Stimulated activated CD4-positive, alpha-beta T cell treated with anti-CD3 and anti-CD28 coated beads, TNF-alpha, amount 100 ng/mL, for 48 hours (primary cell): ENCODE data around the gene ZNF844.
A peak's percentile ranks its signal among the peaks of the same experiment; 100 is the strongest.
"Not testable (repeated sequence)": the region's sequence is repeated elsewhere in the genome, so short reads cannot be mapped to it uniquely, and the experiment has no call there.

Experiments
- DNase-seq, 3 donors: peaks; one replicate each; pipeline ENCODE4 v3.0.0-alpha.2; 2020; ENCODE audit warnings: low read depth in 3 of 3

The ZNF844 gene

GRCh38 chr19:12064590-12065538 is at the start of gene ZNF844:
ZNF844 (plus strand) TSS chr19:12064731; CDS start chr19:12064874, 143 bp downstream.
- peak; percentile 54 to 69 (median 66) for DNase-seq

- DNase-seq: no peak
These were observed 49.3 kb upstream of the ZNF844 start for GRCh38 chr19:12015015-12015752.

GRCh38 chr19:12015753-12016116 is 48.8 kb upstream of the ZNF844 start:
- no peak for DNase-seq

- no peak for DNase-seq
These were observed 30.3 kb upstream of the ZNF844 start for GRCh38 chr19:12034198-12034597.

GRCh38 chr19:12034620-12035019 is 29.9 kb upstream of the ZNF844 start:
- no peak for DNase-seq

GRCh38 chr19:12035220-12036172 is 29.0 kb upstream of the ZNF844 start, which contains the start of gene ZNF433:
ZNF433 (minus strand) TSS chr19:12035679; CDS start chr19:12035539, 140 bp downstream.
- DNase-seq: peak; percentile 51 to 59 (median 54)

GRCh38 chr19:12042893-12043292 is 21.6 kb upstream of the ZNF844 start:
- no peak for DNase-seq

GRCh38 chr19:12043752-12044422 is 20.6 kb upstream of the ZNF844 start:
- DNase-seq: no peak

GRCh38 chr19:12047868-12048267 is 16.7 kb upstream of the ZNF844 start:
- DNase-seq: no peak

GRCh38 chr19:12052091-12052496 is 12.4 kb upstream of the ZNF844 start:
- DNase-seq: no peak

- peak; percentile 53 to 58 (median 55) for DNase-seq
These were observed 11.9 kb upstream of the ZNF844 start, which contains the start of gene ZNF878 for GRCh38 chr19:12052497-12053169. ZNF878 (minus strand) TSS chr19:12052961; CDS start chr19:12052801, 160 bp downstream.

GRCh38 chr19:12055784-12056183 is 8.7 kb upstream of the ZNF844 start:
- no peak for DNase-seq

- DNase-seq: no peak
These were observed 11.1 kb downstream of the ZNF844 start for GRCh38 chr19:12075538-12076139.

GRCh38 chr19:12076331-12076730 is 11.8 kb downstream of the ZNF844 start:
- DNase-seq: not testable (repeated sequence)

GRCh38 chr19:12077375-12077774 is 12.8 kb downstream of the ZNF844 start:
- DNase-seq: no peak

- DNase-seq: not testable (repeated sequence)
These were observed 18.8 kb downstream of the ZNF844 start for GRCh38 chr19:12083336-12083735.

- DNase-seq: no peak
These were observed 20.7 kb downstream of the ZNF844 start for GRCh38 chr19:12085074-12085818.

- DNase-seq: peak; percentile 53 to 58 (median 58)
These were observed 26.3 kb downstream of the ZNF844 start for GRCh38 chr19:12090807-12091206.
